Peyer's patch (tissue), 4 donors: ENCODE results near the gene FAM98B. TPM values are rescaled to one million over a fixed set of nuclear protein-coding genes. Genes with fewer than 3 reads are reported as not detected.

Experiments used
- DNase-seq, 3 donors: peaks; one replicate each; pipeline ENCODE4 v3.0.0-alpha.2; 2017 to 2019
- H3K27ac ChIP-seq, 4 donors: fragments of 200-600 bp; sonication (generic); one replicate each; pipeline ENCODE4 v1.5.1; 2016 to 2019
- H3K27me3 ChIP-seq, 2 donors: fragments of 200-600 bp; sonication (generic); one replicate each; pipeline ENCODE4 v1.5.1; 2019
- H3K36me3 ChIP-seq, 3 donors: fragments of 200-600 bp; sonication (generic); one replicate each; pipeline ENCODE4 v1.5.1; 2016 to 2019
- H3K4me1 ChIP-seq, 4 donors: fragments of 200-600 bp; sonication (generic); one replicate each; pipeline ENCODE4 v1.5.1; 2016 to 2019
- H3K4me3 ChIP-seq, 4 donors: fragments of 200-600 bp; sonication (generic); 1 replicate in 3 of 4; 2 replicates in 1 of 4; pipeline ENCODE4 v1.5.1; 2016 to 2019; ENCODE audit warnings: mild to moderate bottlenecking in 1 of 4
- H3K9me3 ChIP-seq, 4 donors: fragments of 200-600 bp; sonication (generic); one replicate each; pipeline ENCODE4 v1.5.1; 2016 to 2019; ENCODE audit warnings: mild to moderate bottlenecking in 1 of 4
- POLR2A ChIP-seq, 2 donors: fragments of 450-650 bp; IDR thresholded peaks; one replicate each; pipeline ENCODE4 v1.5.1; 2017; ENCODE audit warnings: antibody characterized with exemption in 2 of 2, mild to moderate bottlenecking in 2 of 2, moderate library complexity in 2 of 2
- total RNA-seq, 4 donors: library from RNA; depleted of rRNA; stranded (reverse); fragments of >200 nt; gene quantifications; one replicate each; pipeline ENCODE4 v1.1.0, GENCODE V29; 2016
- TF ChIP-seq, protein P1 (sequence below), 6 experiments: fragments of 450-650 bp in 4 of 6; fragments of 200-600 bp in 2 of 6; sonication (generic) in 1 of 6; IDR thresholded peaks; one replicate each; pipeline ENCODE4 v1.5.1; 2017 to 2019; ENCODE audit warnings: antibody characterized with exemption in 6 of 6, mild to moderate bottlenecking in 3 of 6, moderate library complexity in 1 of 6

Gene FAM98B
- total RNA-seq, 4 donors from 2014 or later: 7.7 to 10.5 (median 9.2) TPM

GRCh38 chr15:38532728-38533127 is 78.8 kb downstream of the FAM98B start:
- Histone ChIP-seq H3K4me1 (no peaks in the 10 kb centered on the region), H3K36me3 (no peaks in the 10 kb centered on the region), H3K27ac (no peak overlapping the region), H3K9me3 (no peaks in the 10 kb centered on the region), H3K4me3 (no peak overlapping the region), H3K27me3 (no peaks in the 10 kb centered on the region)
- no peak for DNase-seq
- TF ChIP-seq, protein P1, sequence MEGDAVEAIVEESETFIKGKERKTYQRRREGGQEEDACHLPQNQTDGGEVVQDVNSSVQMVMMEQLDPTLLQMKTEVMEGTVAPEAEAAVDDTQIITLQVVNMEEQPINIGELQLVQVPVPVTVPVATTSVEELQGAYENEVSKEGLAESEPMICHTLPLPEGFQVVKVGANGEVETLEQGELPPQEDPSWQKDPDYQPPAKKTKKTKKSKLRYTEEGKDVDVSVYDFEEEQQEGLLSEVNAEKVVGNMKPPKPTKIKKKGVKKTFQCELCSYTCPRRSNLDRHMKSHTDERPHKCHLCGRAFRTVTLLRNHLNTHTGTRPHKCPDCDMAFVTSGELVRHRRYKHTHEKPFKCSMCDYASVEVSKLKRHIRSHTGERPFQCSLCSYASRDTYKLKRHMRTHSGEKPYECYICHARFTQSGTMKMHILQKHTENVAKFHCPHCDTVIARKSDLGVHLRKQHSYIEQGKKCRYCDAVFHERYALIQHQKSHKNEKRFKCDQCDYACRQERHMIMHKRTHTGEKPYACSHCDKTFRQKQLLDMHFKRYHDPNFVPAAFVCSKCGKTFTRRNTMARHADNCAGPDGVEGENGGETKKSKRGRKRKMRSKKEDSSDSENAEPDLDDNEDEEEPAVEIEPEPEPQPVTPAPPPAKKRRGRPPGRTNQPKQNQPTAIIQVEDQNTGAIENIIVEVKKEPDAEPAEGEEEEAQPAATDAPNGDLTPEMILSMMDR (IDR thresholded peaks at IDR 0.05): no peak
- no peak for TF ChIP-seq POLR2A (IDR thresholded peaks at IDR 0.05)

GRCh38 chr15:38533416-38533915 is 79.5 kb downstream of the FAM98B start:
- no peak for TF ChIP-seq POLR2A (IDR thresholded peaks at IDR 0.05)
- TF ChIP-seq, protein P1 (IDR thresholded peaks at IDR 0.05): no peak
- no peaks in the 10 kb centered on the region for H3K4me1 ChIP-seq
- no peaks in the 10 kb centered on the region for H3K36me3 ChIP-seq
- H3K27ac ChIP-seq: no peak overlapping the region
- no peak for DNase-seq
- H3K27me3 ChIP-seq: no peaks in the 10 kb centered on the region
- no peaks in the 10 kb centered on the region for H3K9me3 ChIP-seq
- no peak overlapping the region for H3K4me3 ChIP-seq

DNA sequence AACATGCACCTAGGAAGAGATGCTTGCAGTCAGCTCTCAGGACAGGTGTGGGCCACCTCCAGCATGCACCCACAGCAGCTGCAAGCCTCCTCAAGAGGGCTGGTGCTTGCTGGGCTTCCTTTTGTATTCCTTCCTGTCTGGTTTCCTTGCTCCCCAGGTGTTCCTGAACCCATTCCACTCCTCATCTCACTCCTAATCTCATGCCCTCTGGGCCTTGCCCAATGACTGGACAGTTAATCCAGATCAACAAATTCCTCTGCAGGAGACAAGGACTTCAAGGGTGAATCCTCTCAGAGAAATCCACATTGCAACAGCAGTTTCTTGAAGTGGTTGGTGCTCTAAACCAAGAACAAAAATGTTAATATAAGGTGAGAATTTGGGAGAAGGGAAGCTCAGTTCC is 80.0 kb downstream of the FAM98B start:
- H3K4me3 ChIP-seq: no peak overlapping the region
- no peaks in the 10 kb centered on the region for H3K9me3 ChIP-seq
- no peaks in the 10 kb centered on the region for H3K36me3 ChIP-seq
- no peak overlapping the region for H3K27ac ChIP-seq
- TF ChIP-seq, protein P1 (IDR thresholded peaks at IDR 0.05): no peak
- TF ChIP-seq POLR2A (IDR thresholded peaks at IDR 0.05): no peak
- no peaks in the 10 kb centered on the region for H3K4me1 ChIP-seq
- no peak for DNase-seq
- no peaks in the 10 kb centered on the region for H3K27me3 ChIP-seq

- DNase-seq: no peak
- Histone ChIP-seq H3K4me3 (no peak overlapping the region), H3K27me3 (no peaks in the 10 kb centered on the region), H3K4me1 (no peaks in the 10 kb centered on the region), H3K36me3 (no peaks in the 10 kb centered on the region), H3K27ac (no peak overlapping the region), H3K9me3 (no peaks in the 10 kb centered on the region)
- no peak for TF ChIP-seq POLR2A (IDR thresholded peaks at IDR 0.05)
- TF ChIP-seq, protein P1 (IDR thresholded peaks at IDR 0.05): no peak
These were observed 80.8 kb downstream of the FAM98B start for GRCh38 chr15:38534691-38535090.

DNA sequence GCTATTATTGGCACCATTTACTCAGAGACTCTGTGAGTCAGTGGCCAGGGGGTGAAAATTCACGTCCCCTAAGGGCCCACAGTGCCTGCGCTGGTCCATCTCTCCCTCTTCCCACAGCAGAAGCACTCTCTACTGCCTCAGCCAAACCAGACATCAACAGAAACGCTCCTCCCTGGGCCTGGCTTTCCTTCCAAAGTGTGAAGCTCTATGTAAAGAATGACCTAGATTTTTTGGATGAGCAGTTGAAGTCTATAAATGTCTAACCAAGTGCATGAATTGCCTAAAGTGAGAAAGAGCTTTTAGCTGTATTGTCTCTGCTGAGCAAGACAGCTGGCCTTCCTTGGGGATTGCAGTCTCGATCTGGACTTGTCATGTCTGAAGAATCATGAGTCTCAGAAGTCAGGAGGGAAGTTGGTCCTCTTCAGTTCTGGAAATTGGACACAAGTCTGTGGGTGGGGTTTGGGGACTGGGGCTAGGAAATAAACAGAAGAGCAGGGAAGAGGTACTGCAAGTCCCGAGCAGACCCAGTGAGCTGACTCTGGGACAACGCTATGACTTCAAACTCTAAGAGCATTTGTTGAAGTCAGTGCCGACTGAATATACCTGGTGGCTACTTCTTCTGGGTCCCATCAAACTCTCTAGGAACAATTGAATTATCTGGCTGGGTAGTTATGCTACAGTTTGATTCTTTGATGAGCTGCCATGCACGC is 81.7 kb downstream of the FAM98B start:
- Histone ChIP-seq H3K4me3 (no peak overlapping the region), H3K27me3 (no peaks in the 10 kb centered on the region), H3K36me3 (no peaks in the 10 kb centered on the region), H3K9me3 (no peaks in the 10 kb centered on the region), H3K27ac (no peak overlapping the region), H3K4me1 (no peaks in the 10 kb centered on the region)
- no peak for DNase-seq
- no peak for TF ChIP-seq POLR2A (IDR thresholded peaks at IDR 0.05)
- TF ChIP-seq, protein P1 (IDR thresholded peaks at IDR 0.05): no peak
